Loucy (cell line): ENCODE results near the gene RTL1.

Experiments
- CTCF ChIP-seq: fragments of 200-600 bp; sonication (generic); conservative IDR thresholded peaks from 2 replicates; pipeline ENCODE4 v1.5.1; 2014; ENCODE audit warnings: mild to moderate bottlenecking, antibody characterized with exemption, low read length
- EZH2phosphoT487 ChIP-seq: fragments of 200-600 bp; IDR thresholded peaks from 2 replicates; pipeline ENCODE4 v1.6.1; 2018; ENCODE audit warnings: antibody characterized with exemption, mild to moderate bottlenecking, moderate library complexity, borderline replicate concordance

DNA sequence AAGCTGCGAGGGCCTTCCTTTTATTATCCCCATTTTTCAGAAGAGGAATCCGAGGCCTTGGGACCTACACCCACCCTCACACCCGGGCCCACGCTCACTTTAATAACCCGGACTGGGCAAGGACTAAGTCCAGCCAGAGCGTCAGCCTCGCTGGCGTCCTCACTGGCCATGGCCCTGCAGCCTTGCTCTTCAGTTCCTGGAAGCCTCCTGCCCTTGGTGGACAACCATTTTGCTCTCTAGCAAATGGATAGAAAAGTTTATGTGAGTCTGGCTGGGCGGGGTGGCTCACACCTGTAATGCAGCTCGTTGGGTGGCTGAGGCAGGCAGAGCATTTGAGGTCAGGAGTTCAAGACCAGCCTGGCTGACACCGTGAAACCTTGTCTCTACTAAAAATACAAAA, 9.8 kb downstream of the RTL1 start:
- TF ChIP-seq CTCF (no peak), EZH2phosphoT487 (no peak)
